Vagina (tissue), 2 donors: ENCODE measurements around the gene IL17D.

Experiments used
- CTCF ChIP-seq, 3 experiments: fragments of 450-650 bp in 2 of 3; fragments of 200-600 bp in 1 of 3; sonication (generic) in 1 of 3; IDR thresholded peaks; one replicate each; pipeline ENCODE4 v1.5.1; 2017 to 2019; ENCODE audit warnings: antibody characterized with exemption in 3 of 3, mild to moderate bottlenecking in 2 of 3, moderate library complexity in 2 of 3
- POLR2A ChIP-seq, 2 donors: fragments of 450-650 bp; IDR thresholded peaks; one replicate each; pipeline ENCODE4 v1.6.1; 2017; ENCODE audit warnings: antibody characterized with exemption in 2 of 2, mild to moderate bottlenecking in 2 of 2, moderate library complexity in 2 of 2

- no peak for TF ChIP-seq CTCF (IDR thresholded peaks at IDR 0.05)
- TF ChIP-seq POLR2A (IDR thresholded peaks at IDR 0.05), result no peak
Measured at GRCh38 chr13:20702915-20703779, at the start of gene IL17D.
